H1 (cell line): ENCODE measurements around the gene UFSP1. TPM values are rescaled to one million over a fixed set of nuclear protein-coding genes. Genes with fewer than 3 reads are reported as not detected.

Source experiments
- RAD21 ChIP-seq, 2 experiments: IDR thresholded peaks in 1 of 2; conservative IDR thresholded peaks in 1 of 2; 2 replicates each; pipeline ENCODE4 v1.6.1; 2011; ENCODE audit warnings: low read depth in 2 of 2, low read length in 2 of 2, improper control_type of control experiment in 1 of 2, inconsistent platforms in 1 of 2, mild to moderate bottlenecking in 1 of 2, moderate library complexity in 1 of 2
- polyA plus RNA-seq, 7 experiments: library from polyadenylated mRNA; depleted of rRNA in 3 of 7; stranded (reverse) in 5 of 7; unstranded in 2 of 7; fragments of >200 nt in 5 of 7; fragments of 200-250 nt in 2 of 7; gene quantifications; 1 replicate in 5 of 7; 2 replicates in 1 of 7; 4 replicates in 1 of 7; pipeline versions ENCODE4 v1.2.1 to v1.2.3, GENCODE V29; 2011 to 2013; ENCODE audit warnings: missing spikeins in 2 of 7, mixed read lengths in 2 of 7
- total RNA-seq: library from RNA; stranded (reverse); fragmentation: NEBNext Ultra II Directional; extraction: Animal tissue kit (Norgen Biotek cat#: 25700); gene quantifications from 2 replicates; pipeline ENCODE4 v1.2.1, GENCODE V29; 2021

The UFSP1 gene
- total and polyA plus RNA-seq, 2 of the 8 experiments (the other 6 are each of a cell fraction or from before 2014, with no cell fraction given): 1.6 to 4.3 TPM

DNA sequence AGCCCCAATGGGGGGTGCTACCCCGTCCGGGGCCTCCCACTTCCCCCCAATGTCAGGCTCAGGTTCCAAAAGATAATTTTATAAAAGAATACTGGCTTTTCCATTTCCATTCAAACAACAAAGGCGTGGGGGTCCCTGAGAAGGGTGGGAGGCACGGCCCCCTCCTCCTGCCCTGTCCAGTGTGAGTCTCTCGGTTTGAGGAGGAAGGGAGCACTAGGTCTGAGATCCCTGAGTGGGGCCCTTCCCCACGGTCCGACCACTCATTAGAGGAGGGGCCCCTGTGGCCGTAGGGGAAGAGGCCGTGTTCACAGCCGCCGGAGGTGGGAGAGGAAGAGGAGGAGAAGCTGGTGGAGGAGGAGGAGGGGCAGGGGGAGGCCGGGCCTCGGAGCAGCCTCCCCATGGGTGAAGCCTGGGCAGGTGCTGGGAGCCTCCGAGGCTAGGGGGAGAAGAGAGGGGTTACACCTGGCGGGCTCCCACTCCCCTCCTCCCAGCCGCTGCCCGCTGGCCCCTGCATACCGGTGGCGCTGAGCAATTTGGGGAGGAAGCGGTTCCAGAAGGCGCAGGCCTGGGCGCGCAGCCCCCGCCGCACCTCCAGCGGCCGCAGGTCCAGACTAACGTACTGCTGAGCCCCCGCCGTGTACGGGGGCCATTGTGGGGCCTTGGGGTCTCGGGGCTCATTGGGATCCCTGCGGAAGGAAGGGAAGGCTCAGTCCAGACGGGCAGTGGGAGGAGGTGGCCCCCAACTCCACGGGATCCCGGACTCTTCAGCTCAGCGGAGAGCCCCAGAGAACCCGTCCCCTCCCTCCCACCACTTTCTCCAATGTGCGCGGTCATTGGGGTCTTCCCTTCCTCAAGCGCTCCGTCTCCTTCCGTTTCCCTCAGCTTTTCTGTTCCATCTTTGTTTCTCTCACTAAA lies 1.4 kb upstream of the UFSP1 start (continued):
- no peak for TF ChIP-seq RAD21 (IDR thresholded peaks at IDR 0.05 in 1 of 2, conservative IDR thresholded peaks at IDR 0.05 in 1 of 2; ENCODE audit: low read depth in 2 of 2, low read length in 2 of 2)
